ENCODE measurements around the gene GCC2.
"Not testable (repeated sequence)": the region's sequence is repeated elsewhere in the genome, so short reads cannot be mapped to it uniquely, and the experiment has no call there.

The GCC2 gene

GRCh38 chr2:108524688-108525087, 75.7 kb downstream of the GCC2 start:
- DNase-seq (ENCODE audit: low read depth, low spot score): not testable (repeated sequence)

GRCh38 chr2:108525258-108525657, 76.3 kb downstream of the GCC2 start:
- not testable (repeated sequence) for DNase-seq (ENCODE audit: low read depth, low spot score)

GRCh38 chr2:108531674-108532055, 82.7 kb downstream of the GCC2 start:
- DNase-seq (ENCODE audit: low read depth, low spot score): no peak

GRCh38 chr2:108533832-108534583, 85.0 kb downstream of the GCC2 start, which contains the start of gene LIMS1:
LIMS1 (plus strand) TSS chr2:108534470; CDS start chr2:108534563, 93 bp downstream.
- DNase-seq (ENCODE audit: low read depth, low spot score): peak; percentile 87

GRCh38 chr2:108534584-108535356, 85.8 kb downstream of the GCC2 start:
- no peak for DNase-seq (ENCODE audit: low read depth, low spot score)

DNA sequence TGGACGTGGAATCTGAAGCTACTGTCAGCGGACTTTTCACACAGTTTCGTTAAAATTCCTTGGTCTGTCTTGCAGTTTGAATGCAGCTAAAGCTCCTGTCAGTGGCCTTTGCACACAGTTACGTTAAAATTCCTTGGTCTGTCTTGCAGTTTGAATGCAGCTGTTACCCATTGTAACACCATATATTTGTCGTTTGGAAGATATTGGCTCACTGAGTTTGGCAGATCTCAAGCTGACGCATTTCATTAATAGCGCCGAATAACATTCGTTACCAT, 86.3 kb downstream of the GCC2 start:
- no peak for DNase-seq (ENCODE audit: low read depth, low spot score)

DNA sequence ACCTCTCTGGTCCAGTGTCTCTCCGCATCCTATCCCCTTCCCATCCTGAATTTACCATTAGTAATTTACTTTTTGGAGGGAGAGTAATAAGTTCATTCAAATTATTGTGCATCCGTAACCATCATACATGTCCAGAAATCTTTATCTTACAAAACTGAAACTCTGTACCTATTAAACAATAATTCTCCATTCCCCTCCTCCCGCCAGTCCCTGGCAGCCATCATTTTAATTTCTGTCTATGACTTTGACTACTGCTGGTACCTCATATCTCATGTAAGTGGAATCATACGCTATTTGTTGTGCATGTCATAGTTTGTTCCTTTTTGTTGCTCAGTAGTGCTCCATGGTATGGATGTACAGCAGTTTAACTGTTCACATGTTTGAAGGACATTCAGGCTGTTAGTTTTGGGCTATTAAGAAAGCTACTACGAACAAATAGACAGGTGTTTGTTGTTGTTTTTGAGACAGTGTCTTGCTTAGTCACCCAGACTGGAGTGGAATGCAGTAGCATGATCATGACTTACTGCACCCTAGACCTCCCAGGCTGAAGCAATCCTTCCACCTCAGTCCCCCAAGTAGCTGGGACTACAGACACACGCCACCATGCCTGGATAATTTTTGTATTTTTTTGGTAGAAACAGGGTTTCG, 87.3 kb downstream of the GCC2 start:
- DNase-seq (ENCODE audit: low read depth, low spot score): no peak

DNA sequence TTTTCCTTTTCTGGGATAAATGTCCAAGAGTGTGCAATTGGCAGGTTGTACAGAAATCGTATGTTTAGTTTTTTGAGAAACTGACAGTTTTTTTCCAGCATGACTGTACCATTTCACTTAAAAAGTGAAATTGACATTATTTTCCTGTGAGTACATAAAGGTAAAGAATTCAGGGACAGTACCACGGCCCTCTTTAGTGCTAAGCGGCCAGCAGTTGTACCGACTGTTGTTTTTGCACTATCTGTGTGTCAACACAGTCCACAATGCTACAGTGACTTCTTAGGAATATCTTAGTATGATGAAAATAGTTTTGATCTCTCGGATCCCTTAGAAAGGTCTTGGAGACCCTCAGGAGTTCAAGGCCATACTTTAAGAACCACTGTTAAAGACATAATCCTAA, 87.9 kb downstream of the GCC2 start:
- DNase-seq (ENCODE audit: low read depth, low spot score): no peak

- DNase-seq (ENCODE audit: low read depth, low spot score): no peak
Measured at GRCh38 chr2:108538000-108538625, 89.1 kb downstream of the GCC2 start.

- no peak for DNase-seq (ENCODE audit: low read depth, low spot score)
Measured at GRCh38 chr2:108541451-108541850, 92.4 kb downstream of the GCC2 start.

DNA sequence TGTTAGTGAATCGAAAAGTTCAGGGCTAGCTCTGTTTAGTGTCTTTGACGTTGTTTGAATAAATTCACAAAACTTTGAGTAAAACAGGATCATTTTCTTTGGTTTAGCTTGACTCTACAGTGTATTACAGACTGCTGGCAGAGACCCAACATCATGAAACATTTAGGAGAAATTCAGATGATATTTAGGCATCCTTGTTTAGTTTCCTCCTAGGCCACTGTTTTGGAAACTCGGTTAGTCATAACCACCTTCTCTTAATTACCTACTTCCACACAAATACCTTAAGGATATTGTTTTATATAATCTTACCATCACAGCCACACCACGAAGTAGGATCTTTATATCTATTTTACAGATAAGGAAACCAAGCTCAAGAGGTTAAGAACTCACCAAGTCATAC, 93.1 kb downstream of the GCC2 start:
- DNase-seq (ENCODE audit: low read depth, low spot score): no peak

DNA sequence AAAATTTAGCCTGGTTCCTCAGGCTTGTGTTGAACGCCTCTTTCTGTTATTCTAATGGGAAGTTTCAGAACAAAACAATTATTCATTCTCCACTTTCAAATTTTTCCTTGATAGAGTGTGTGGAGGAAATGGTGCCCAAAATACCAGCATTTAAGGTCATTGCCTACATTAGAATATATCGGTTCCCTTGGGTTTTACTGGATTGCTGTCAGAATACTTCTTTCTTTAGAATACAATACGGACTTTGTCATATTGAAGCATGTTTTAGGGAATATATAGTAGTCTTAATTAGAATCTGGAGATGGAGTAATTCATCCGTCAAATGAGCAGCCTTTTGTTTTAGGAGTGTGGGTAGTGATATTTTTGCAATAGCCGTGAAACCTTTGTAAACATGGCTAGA, 98.6 kb downstream of the GCC2 start:
- no peak for DNase-seq (ENCODE audit: low read depth, low spot score)

DNA sequence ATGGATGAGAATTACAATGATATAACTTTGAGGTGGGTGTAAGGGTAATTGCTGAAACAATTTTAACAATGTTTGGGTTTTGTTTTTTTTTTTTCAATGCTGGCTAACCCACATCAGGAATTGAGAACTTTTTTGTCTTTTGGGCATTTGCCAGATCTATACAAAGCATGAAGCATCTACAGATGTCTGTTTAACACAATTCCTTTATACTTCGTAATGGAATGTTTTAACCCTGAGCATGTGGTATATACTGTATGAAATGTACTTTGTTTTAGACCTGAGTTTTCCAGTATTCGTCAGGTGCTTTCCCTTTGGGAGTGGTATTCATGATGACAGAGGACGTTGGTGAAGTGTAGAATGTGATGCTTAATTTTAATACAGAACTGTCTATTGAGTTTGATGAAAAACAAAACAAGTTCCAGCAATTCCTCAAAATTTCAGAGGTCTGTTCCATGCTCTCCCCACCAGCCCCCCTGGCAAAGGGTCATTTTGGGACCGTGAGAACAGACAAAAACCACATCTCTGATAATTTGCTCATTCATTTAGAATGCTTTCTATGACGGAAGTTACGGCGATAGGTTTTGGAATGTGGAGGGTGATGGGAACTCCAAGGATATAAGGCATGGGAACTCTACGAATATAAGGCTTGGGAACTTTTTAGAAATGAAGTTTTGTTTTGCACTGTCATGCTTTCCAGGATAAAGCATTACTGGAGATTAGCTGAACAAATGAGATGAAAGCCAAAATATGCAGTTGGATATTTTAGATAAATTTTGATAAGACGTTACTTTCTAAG, 99.4 kb downstream of the GCC2 start:
- no peak for DNase-seq (ENCODE audit: low read depth, low spot score)

- DNase-seq (ENCODE audit: low read depth, low spot score): no peak
Measured at GRCh38 chr2:108552566-108552965, 103.6 kb downstream of the GCC2 start.

- no peak for DNase-seq (ENCODE audit: low read depth, low spot score)
Measured at GRCh38 chr2:108553209-108553919, 104.4 kb downstream of the GCC2 start.

DNA sequence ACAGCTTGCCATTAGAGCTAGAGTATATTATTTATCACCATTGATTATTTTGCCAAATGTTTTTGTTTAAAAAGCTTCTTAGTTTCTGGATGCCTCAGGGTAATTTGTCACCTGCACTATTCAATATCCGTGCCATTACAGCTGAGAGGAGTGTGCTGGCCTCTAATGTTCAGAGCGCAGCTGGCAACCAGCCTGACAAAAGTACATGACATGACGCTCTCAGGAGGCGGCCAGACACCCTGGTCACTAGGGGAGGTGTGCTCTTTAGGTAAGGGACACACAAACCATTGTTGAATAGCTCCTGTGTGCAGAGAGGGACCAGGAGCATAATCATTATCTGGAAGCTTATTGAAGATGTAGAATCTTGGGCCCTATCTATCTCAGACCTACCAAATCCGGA, 105.5 kb downstream of the GCC2 start:
- no peak for DNase-seq (ENCODE audit: low read depth, low spot score)

GRCh38 chr2:108555572-108555971, 106.6 kb downstream of the GCC2 start:
- DNase-seq (ENCODE audit: low read depth, low spot score): no peak

DNA sequence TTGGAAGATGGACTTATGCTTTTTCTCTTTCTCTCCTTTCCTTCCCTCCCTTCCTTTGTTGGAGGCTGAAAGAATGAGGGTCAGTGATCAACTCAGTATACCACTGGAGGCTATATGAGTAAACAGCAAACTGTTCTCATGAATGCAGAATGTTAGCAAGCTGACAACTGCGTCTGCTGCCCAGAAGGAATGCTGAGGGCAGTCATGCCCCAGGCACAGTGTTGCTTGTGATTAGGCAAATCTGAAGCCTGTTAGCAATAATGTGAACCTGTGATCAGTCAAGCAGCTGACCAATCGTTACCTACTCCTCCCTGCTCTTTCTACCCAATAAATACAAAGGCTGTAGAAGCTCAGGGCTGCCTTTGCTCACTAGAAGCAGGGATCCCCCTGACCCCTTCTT, 107.6 kb downstream of the GCC2 start:
- not testable (repeated sequence) for DNase-seq (ENCODE audit: low read depth, low spot score)

Data from smooth muscle cell of the brain vasculature (primary cell).